GM12878 (cell line): ENCODE results near the gene LIG1. TPM values are rescaled to one million over a fixed set of nuclear protein-coding genes. Genes with fewer than 3 reads are reported as not detected.

ENCODE experiments used
- ATAC-seq: fragments of 200-7000 bp; cut with Tn5 transposase; 3 replicates; pipeline ENCODE4 v1.9.1; 2020; ENCODE audit warnings: mild to moderate bottlenecking, moderate library complexity
- BruUV-seq: library from RNA; stranded (reverse); fragments of 400-500 nt; replicated peaks from 2 replicates; lab custom pipeline; 2021; lab: Mats Ljungman, UMichigan
- CTCF ChIA-PET: fragments of 300-600 bp; sonication (Branson Sonifier 250); formaldehyde crosslinking; extraction: SDS; loops from one replicate; lab custom pipeline; 2021; ENCODE audit warnings: inconsistent platforms; lab: Yijun Ruan, JAX
- POLR2A ChIA-PET: fragments of 350-600 bp; formaldehyde crosslinking; extraction: SDS; loops from one replicate; lab custom pipeline; 2021; ENCODE audit warnings: inconsistent platforms; lab: Charles Lee
- RAD21 ChIA-PET: fragments of 300-600 bp; sonication (Branson Sonifier 250); formaldehyde crosslinking; loops from one replicate; lab custom pipeline; 2023; ENCODE audit warnings: antibody characterized with exemption; ENCODE audit not compliant: unreplicated experiment; lab: Charles Lee
- SMC1A ChIA-PET: fragments of 300-600 bp; sonication (Branson Sonifier 250); formaldehyde crosslinking; loops from one replicate; lab custom pipeline; 2023; ENCODE audit not compliant: unreplicated experiment, uncharacterized antibody; lab: Charles Lee
- DNase-seq: peaks from one replicate; pipeline ENCODE4 v3.0.0-alpha.2; 2011; ENCODE audit warnings: low read depth, low spot score
- FAIRE-seq: peaks from 3 replicates; lab custom pipeline; 2011; peaks lifted over from hg19 to GRCh38; lab: Jason Lieb, UNC
- H2AFZ ChIP-seq: 2 replicates; pipeline ENCODE4 v1.6.0; 2011; ENCODE audit warnings: low read depth, low read length, control low read depth; ENCODE audit not compliant: control insufficient read depth
- H3K27ac ChIP-seq: 2 replicates; pipeline ENCODE4 v1.5.1; 2011; ENCODE audit warnings: control low read depth; ENCODE audit not compliant: control insufficient read depth, insufficient read depth
- H3K27me3 ChIP-seq, 2 experiments: replicated peaks in 1 of 2; 2 replicates each; pipeline versions ENCODE4 v1.6.0 to v1.6.1; 2011; ENCODE audit warnings: low read length in 1 of 2; ENCODE audit not compliant: control insufficient read depth in 2 of 2, insufficient read depth in 2 of 2
- H3K36me3 ChIP-seq, 2 experiments: 2 replicates each; pipeline ENCODE4 v1.5.1; 2011; ENCODE audit warnings: low read length in 1 of 2; ENCODE audit not compliant: control insufficient read depth in 2 of 2, insufficient read depth in 2 of 2
- H3K4me1 ChIP-seq: 2 replicates; pipeline ENCODE4 v1.6.1; 2011; ENCODE audit warnings: mild to moderate bottlenecking, low read length, moderate library complexity, mixed read lengths; ENCODE audit not compliant: control insufficient read depth, insufficient read depth
- H3K4me2 ChIP-seq: 2 replicates; pipeline ENCODE4 v1.6.0; 2011; ENCODE audit warnings: control low read depth; ENCODE audit not compliant: control insufficient read depth, insufficient read depth
- H3K4me3 ChIP-seq: fragments of 200-600 bp; sonication (generic); 2 replicates; pipeline ENCODE4 v1.5.1; 2016
- H3K79me2 ChIP-seq: 2 replicates; pipeline ENCODE4 v1.6.0; 2011; ENCODE audit warnings: low read length; ENCODE audit not compliant: control insufficient read depth, insufficient read depth
- H3K9ac ChIP-seq: 2 replicates; pipeline ENCODE4 v1.8.0; 2011; ENCODE audit warnings: low read length, control low read depth, mixed read lengths; ENCODE audit not compliant: control insufficient read depth, insufficient read depth
- H3K9me3 ChIP-seq: replicated peaks from 3 replicates; pipeline ENCODE4 v1.5.1; 2011; ENCODE audit warnings: mild to moderate bottlenecking, low read length; ENCODE audit not compliant: control insufficient read depth, insufficient read depth
- H4K20me1 ChIP-seq: 2 replicates; pipeline ENCODE4 v1.6.0; 2011; ENCODE audit not compliant: control insufficient read depth, insufficient read depth
- CBFB ChIP-seq: IDR thresholded peaks from 2 replicates; pipeline ENCODE4 v1.6.1; 2016; ENCODE audit warnings: antibody characterized with exemption, low read depth
- CHD2 ChIP-seq: IDR thresholded peaks from 2 replicates; pipeline ENCODE4 v1.6.1; 2011; ENCODE audit warnings: low read depth, low read length, improper control_type of control experiment, borderline replicate concordance
- EGR1 ChIP-seq, 2 experiments: IDR thresholded peaks; 1 replicate in 1 of 2; 2 replicates in 1 of 2; pipeline ENCODE4 v1.6.1; 2011 to 2012; ENCODE audit warnings: low read depth in 2 of 2, low read length in 2 of 2, borderline replicate concordance in 1 of 2, mild to moderate bottlenecking in 1 of 2, moderate library complexity in 1 of 2
- EZH2 ChIP-seq: IDR thresholded peaks from 2 replicates; pipeline ENCODE4 v1.6.1; 2012; ENCODE audit warnings: low read depth, mild to moderate bottlenecking, control low read depth, inconsistent platforms, low read length, borderline replicate concordance; ENCODE audit not compliant: control insufficient read depth
- FOS ChIP-seq: IDR thresholded peaks from 3 replicates; pipeline ENCODE4 v1.6.1; 2011; ENCODE audit warnings: borderline replicate concordance; ENCODE audit not compliant: insufficient read length; ENCODE audit errors: extremely low read depth
- HCFC1 ChIP-seq: fragments of 150-350 bp; IDR thresholded peaks from 2 replicates; pipeline ENCODE4 v1.6.1; 2014; ENCODE audit warnings: low read length
- KAT2A ChIP-seq: conservative IDR thresholded peaks from 2 replicates; pipeline ENCODE4 v1.6.1; 2011; ENCODE audit warnings: low read depth, low read length; ENCODE audit not compliant: control insufficient read depth
- KDM1A ChIP-seq: fragments of 200-600 bp; sonication (generic); IDR thresholded peaks from 2 replicates; pipeline ENCODE4 v1.6.1; 2016; ENCODE audit warnings: borderline replicate concordance
- MYC ChIP-seq: IDR thresholded peaks from 2 replicates; pipeline ENCODE4 v1.6.1; 2011; ENCODE audit warnings: mild to moderate bottlenecking, low read length, moderate library complexity, inconsistent platforms; ENCODE audit not compliant: insufficient read depth, insufficient replicate concordance, insufficient read length, severe bottlenecking
- PML ChIP-seq: IDR thresholded peaks from 2 replicates; pipeline ENCODE4 v1.6.1; 2012; ENCODE audit warnings: low read length, inconsistent platforms
- RB1 ChIP-seq: fragments of 450-650 bp; formaldehyde crosslinking; IDR thresholded peaks from 2 replicates; pipeline ENCODE4 v1.6.1; 2017; ENCODE audit warnings: mild to moderate bottlenecking, borderline replicate concordance
- RUNX3 ChIP-seq: IDR thresholded peaks from 2 replicates; pipeline ENCODE4 v1.6.1; 2012; ENCODE audit warnings: low read length, inconsistent platforms
- SKIL ChIP-seq: fragments of 450-650 bp; IDR thresholded peaks from 2 replicates; pipeline ENCODE4 v1.6.1; 2017; ENCODE audit warnings: mild to moderate bottlenecking, low read depth, inconsistent platforms; ENCODE audit not compliant: poor library complexity, severe bottlenecking
- TARDBP ChIP-seq: IDR thresholded peaks from 2 replicates; pipeline ENCODE4 v1.6.1; 2016; ENCODE audit warnings: borderline replicate concordance
- ZNF384 ChIP-seq: IDR thresholded peaks from 2 replicates; pipeline ENCODE4 v1.6.1; 2012; ENCODE audit warnings: low read depth, mild to moderate bottlenecking, low read length, improper control_type of control experiment, borderline replicate concordance
- WGBS: methylation state at CpG from one replicate; pipeline ENCODE4 v1.1.6; 2016; ENCODE audit warnings: low lambda C conversion rate; ENCODE audit not compliant: insufficient replicate concordance, insufficient coverage; ENCODE audit errors: missing lambda C conversion rate; 5-methylcytosine and 5-hydroxymethylcytosine counted together
- in situ Hi-C: fragments of 300-500 bp; cut with MboI; formaldehyde crosslinking; loops from 9 replicates; pipeline ENCODE4 v1.14.3; 2018; ENCODE audit warnings: mixed read lengths
- intact Hi-C: fragments of 100-400 bp; cut with micrococcal nuclease; formaldehyde crosslinking; loops from one replicate; pipeline ENCODE4 v1.14.2; 2022; ENCODE audit not compliant: unreplicated experiment
- polyA plus RNA-seq, 11 experiments: library from polyadenylated mRNA; depleted of rRNA in 4 of 11; unstranded in 6 of 11; stranded (reverse) in 5 of 11; fragments of >200 nt; fragmentation: Nextera tagmentation in 4 of 11; fragmentation: Illumina TruSeq in 1 of 11; extraction: Ambion mirVana in 4 of 11; extraction: Trizol in 1 of 11; gene quantifications; 1 replicate in 1 of 11; 2 replicates in 10 of 11; pipeline versions ENCODE4 v1.2.1 to v1.2.3, GENCODE V29; 2011 to 2016; ENCODE audit warnings: inconsistent platforms in 2 of 11, missing spikeins in 2 of 11, low read depth in 1 of 11
- total RNA-seq, 4 experiments: library from RNA; depleted of rRNA in 3 of 4; stranded (reverse); fragments of >200 nt in 3 of 4; fragmentation: Illumina TruSeq in 1 of 4; extraction: Trizol in 1 of 4; gene quantifications; 2 replicates each; pipeline versions ENCODE4 v1.2.1 to v1.2.3, GENCODE V29; 2013 to 2021

The LIG1 gene
- total and polyA plus RNA-seq, 10 of the 15 experiments (the other 5 are each of a cell fraction or from before 2014, with no cell fraction given): 7.8 to 117 (median 73.7) TPM

DNA sequence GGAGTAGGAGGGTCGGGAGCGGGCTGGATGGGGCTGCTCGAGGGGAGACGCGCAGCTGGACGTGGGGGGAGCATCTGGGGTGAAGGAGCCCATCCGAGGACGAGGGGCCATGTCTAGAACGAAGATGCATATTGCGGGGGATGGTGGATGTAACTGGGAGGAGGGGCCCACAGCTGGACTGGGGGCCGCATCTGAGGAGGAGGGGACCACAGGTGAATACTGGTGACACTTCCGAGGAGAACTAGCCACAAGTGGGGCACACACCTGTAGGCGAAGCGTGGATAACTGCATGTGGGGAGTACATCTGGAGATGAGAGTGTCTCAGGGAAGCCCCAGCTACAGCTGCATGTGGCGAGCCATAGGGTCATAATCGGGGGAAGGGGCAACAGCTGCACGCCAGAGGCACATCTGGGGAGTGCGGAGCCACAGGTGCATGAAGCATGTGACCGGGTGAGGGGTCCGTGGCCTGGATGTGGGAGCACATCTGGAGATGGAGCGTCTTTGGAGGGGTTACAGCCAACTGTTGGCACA lies 738 bp upstream of the LIG1 start (continued):
- TF ChIP-seq MYC: no peak
- no peak for TF ChIP-seq ZNF384
- no peak for TF ChIP-seq HCFC1
- TF ChIP-seq FOS: no peak
- TF ChIP-seq RB1: no peak
- TF ChIP-seq RUNX3: 0 out of 2 replicates have a peak, but pooled peaks have one; percentile 7
- no peak for TF ChIP-seq KDM1A
- TF ChIP-seq PML: no peak

GRCh38 chr19:48169578-48169938 lies 586 bp downstream of the LIG1 start:
- peak overlapping the region; percentile 99; the same call in 1 of the 2 replicates for H3K27ac ChIP-seq
- H2AFZ ChIP-seq: peak overlapping the region; percentile 99
- H3K79me2 ChIP-seq: peaks cover 36% of the 10 kb centered on the region
- BruUV-seq: no TSS peak
- SMC1A ChIA-PET: interaction anchor here (0.6 to 1.1 kb wide), 3 partner anchors 33 to 163 kb away, joined by 3 read pairs; no protein-coding TSS in a partner anchor
- peak overlapping the region; percentile 96 for H3K9ac ChIP-seq
- peak overlapping the region; percentile 99 for H3K4me3 ChIP-seq
- RAD21 ChIA-PET: interaction anchor here (0.6 to 1.3 kb wide), 10 partner anchors 18 to 820 kb away, joined by 3 to 6 read pairs (median 4); partner anchors contain the start of genes CARD8, DHX34 and KDELR1
- DNase-seq (no peak), FAIRE-seq (peak; percentile 64), ATAC-seq (peak; percentile 56)
- peak overlapping the region; percentile 56 for H3K4me2 ChIP-seq
- WGBS: 0% methylated on average over 2 of the region's 15 CpGs
- H3K27me3 ChIP-seq: no peaks in the 10 kb centered on the region
- peaks cover 19% of the 10 kb centered on the region for H3K4me1 ChIP-seq
- POLR2A ChIA-PET: interaction anchor here (0.6 to 1.0 kb wide), 8 partner anchors 34 to 1165 kb away, joined by 3 to 6 read pairs (median 3); partner anchors contain the start of gene CARD8
- intact Hi-C loops: no loop called here
- CTCF ChIA-PET: interaction anchor here (0.7 to 1.1 kb wide), 2 partner anchors 17 to 34 kb away, joined by 3 read pairs; no protein-coding TSS in a partner anchor
- in situ Hi-C loops: no loop called here
- no peaks in the 10 kb centered on the region for H3K9me3 ChIP-seq
- no peak for TF ChIP-seq TARDBP
- no peak for TF ChIP-seq CHD2
- TF ChIP-seq SKIL: no peak
- TF ChIP-seq KAT2A: no peak
- peak in 1 of 2 experiments; percentile 60; a peak in 1 of 3 replicates for TF ChIP-seq EGR1 (IDR thresholded peaks at IDR 0.05; ENCODE audit: borderline replicate concordance in 1 of 2, low read depth in 2 of 2, low read length in 2 of 2)
- no peak for TF ChIP-seq CBFB
- TF ChIP-seq EZH2: no peak
- H3K36me3 ChIP-seq: no peaks in the 10 kb centered on the region; a peak in 2 of 4 replicates
- H4K20me1 ChIP-seq: peaks cover 4% of the 10 kb centered on the region; the same call in 1 of the 2 replicates
